Measurements from ENCODE around the gene MARF1. TPM values are rescaled to one million over a fixed set of nuclear protein-coding genes. Genes with fewer than 3 reads are reported as not detected.

The MARF1 gene
- total and polyA plus RNA-seq, 9 of the 15 experiments (the other 6 are each of a cell fraction or from before 2014, with no cell fraction given), result 4.7 to 33.2 (median 11.7) TPM

DNA sequence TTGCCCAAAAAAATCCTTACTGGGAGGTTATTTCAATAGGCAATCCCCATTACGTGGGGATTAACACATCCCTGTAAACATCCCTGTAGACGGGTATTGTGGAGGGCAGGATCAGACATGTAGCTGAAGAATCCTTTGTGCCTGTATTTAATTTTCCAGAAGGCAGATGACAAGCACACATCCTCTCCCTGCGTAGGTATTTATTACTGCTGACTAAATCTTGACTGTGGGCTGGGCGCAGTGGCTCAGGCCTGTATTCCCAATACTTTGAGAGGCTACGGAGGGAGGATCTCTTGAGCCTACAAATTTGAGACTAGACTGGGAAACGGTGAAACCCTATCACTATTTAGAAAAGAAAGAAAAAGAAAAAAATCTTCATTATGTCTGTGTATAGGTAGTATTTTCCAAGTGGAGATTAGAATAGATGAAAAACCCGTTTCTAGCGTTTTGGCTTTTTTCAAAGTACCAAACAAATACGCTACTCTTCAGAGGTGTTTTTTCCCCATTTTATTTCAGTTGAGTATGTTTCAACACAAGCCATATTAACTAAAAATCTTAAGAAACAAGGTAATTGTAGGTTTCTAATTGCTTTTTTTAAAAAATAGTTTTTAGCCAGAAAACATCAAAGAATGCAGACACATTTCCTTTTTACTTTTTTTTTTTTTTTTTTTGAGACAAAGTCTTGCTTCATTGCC, 1.5 kb upstream of the MARF1 start (continued):
- TF ChIP-seq SP2 (IDR thresholded peaks at IDR 0.05; ENCODE audit: extremely low read depth, low read depth, low read length, poor library complexity, severe bottlenecking) (no peak), SAFB (IDR thresholded peaks at IDR 0.05; ENCODE audit: borderline replicate concordance, low read depth, low read length) (no peak), PRPF4 (IDR thresholded peaks at IDR 0.05; ENCODE audit: insufficient read depth, low read depth, low read length, poor library complexity, severe bottlenecking) (no peak), CBX3 (IDR thresholded peaks at IDR 0.05; ENCODE audit: borderline replicate concordance in 1 of 2, low read length in 2 of 2) (no peak), ZNF511 (CRISPR knock-in tag; IDR thresholded peaks at IDR 0.05) (no peak), HNRNPH1 (optimal IDR thresholded peaks at IDR 0.05; ENCODE audit: low read depth, low read length) (no peak), MYC (IDR thresholded peaks at IDR 0.05; ENCODE audit: low read depth, low read length) (no peak), MYC (CRISPR knock-in tag; IDR thresholded peaks at IDR 0.05; ENCODE audit: borderline replicate concordance, low read depth) (no peak), ZZZ3 (IDR thresholded peaks at IDR 0.05) (no peak), KHSRP (IDR thresholded peaks at IDR 0.05) (no peak), SMAD1 (IDR thresholded peaks at IDR 0.05; ENCODE audit: low read depth, low read length, partially characterized antibody) (peak; percentile 3)
- TF ChIP-seq, protein P1, sequence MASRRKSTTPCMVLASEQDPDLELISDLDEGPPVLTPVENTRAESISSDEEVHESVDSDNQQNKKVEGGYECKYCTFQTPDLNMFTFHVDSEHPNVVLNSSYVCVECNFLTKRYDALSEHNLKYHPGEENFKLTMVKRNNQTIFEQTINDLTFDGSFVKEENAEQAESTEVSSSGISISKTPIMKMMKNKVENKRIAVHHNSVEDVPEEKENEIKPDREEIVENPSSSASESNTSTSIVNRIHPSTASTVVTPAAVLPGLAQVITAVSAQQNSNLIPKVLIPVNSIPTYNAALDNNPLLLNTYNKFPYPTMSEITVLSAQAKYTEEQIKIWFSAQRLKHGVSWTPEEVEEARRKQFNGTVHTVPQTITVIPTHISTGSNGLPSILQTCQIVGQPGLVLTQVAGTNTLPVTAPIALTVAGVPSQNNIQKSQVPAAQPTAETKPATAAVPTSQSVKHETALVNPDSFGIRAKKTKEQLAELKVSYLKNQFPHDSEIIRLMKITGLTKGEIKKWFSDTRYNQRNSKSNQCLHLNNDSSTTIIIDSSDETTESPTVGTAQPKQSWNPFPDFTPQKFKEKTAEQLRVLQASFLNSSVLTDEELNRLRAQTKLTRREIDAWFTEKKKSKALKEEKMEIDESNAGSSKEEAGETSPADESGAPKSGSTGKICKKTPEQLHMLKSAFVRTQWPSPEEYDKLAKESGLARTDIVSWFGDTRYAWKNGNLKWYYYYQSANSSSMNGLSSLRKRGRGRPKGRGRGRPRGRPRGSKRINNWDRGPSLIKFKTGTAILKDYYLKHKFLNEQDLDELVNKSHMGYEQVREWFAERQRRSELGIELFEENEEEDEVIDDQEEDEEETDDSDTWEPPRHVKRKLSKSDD (conservative IDR thresholded peaks at IDR 0.05; ENCODE audit: low read length), result no peak
